GM13976 (cell line): ENCODE measurements around the gene TGFBR3.

ENCODE experiments used
- DNase-seq: peaks from one replicate; pipeline ENCODE4 v3.0.0; 2012; ENCODE audit warnings: low spot score
- CTCF ChIP-seq: IDR thresholded peaks from 2 replicates; pipeline ENCODE4 v1.5.1; 2012; ENCODE audit warnings: borderline replicate concordance, mild to moderate bottlenecking; ENCODE audit not compliant: insufficient read depth; ENCODE audit errors: extremely low read depth, missing control alignments, control extremely low read depth
- in situ Hi-C: fragments of 300-500 bp; cut with MboI; formaldehyde crosslinking; loops from one replicate; pipeline ENCODE4 v1.12.0; 2022; ENCODE audit warnings: low sequenced_read_pairs, mixed read lengths, inconsistent platforms; ENCODE audit not compliant: unreplicated experiment

TGFBR3 gene

GRCh38 chr1:91651243-91651642, 234.7 kb downstream of the TGFBR3 start:
- no peak for TF ChIP-seq CTCF
- in situ Hi-C loops = no loop called here
- no peak for DNase-seq

- no peak for TF ChIP-seq CTCF
- no peak for DNase-seq
- in situ Hi-C loops = no loop called here
Observed at GRCh38 chr1:91650764-91651163, 235.2 kb downstream of the TGFBR3 start.

- no peak for TF ChIP-seq CTCF
- in situ Hi-C loops = no loop called here
- no peak for DNase-seq
Observed at GRCh38 chr1:91647061-91647460, 238.9 kb downstream of the TGFBR3 start.

- no peak for DNase-seq
- in situ Hi-C loops = no loop called here
- no peak for TF ChIP-seq CTCF
Observed at GRCh38 chr1:91645031-91645430, 240.9 kb downstream of the TGFBR3 start.

GRCh38 chr1:91643431-91643830, 242.5 kb downstream of the TGFBR3 start:
- no peak for DNase-seq
- in situ Hi-C loops = no loop called here
- TF ChIP-seq CTCF = no peak

- TF ChIP-seq CTCF = no peak
- in situ Hi-C loops = no loop called here
- DNase-seq = no peak
Observed at GRCh38 chr1:91640877-91641526, 244.9 kb downstream of the TGFBR3 start.
